GM18498 (cell line): Measurements from ENCODE around the gene PSMA6.
"Not testable (repeated sequence)": the region's sequence is repeated elsewhere in the genome, so short reads cannot be mapped to it uniquely, and the experiment has no call there.

Source experiments
- ATAC-seq: cut with Tn5 transposase; IDR thresholded peaks from one replicate; pipeline ENCODE4 v1.9.1; 2021; ENCODE audit warnings: mild to moderate bottlenecking, moderate library complexity; ENCODE audit not compliant: unreplicated experiment

Gene PSMA6

DNA sequence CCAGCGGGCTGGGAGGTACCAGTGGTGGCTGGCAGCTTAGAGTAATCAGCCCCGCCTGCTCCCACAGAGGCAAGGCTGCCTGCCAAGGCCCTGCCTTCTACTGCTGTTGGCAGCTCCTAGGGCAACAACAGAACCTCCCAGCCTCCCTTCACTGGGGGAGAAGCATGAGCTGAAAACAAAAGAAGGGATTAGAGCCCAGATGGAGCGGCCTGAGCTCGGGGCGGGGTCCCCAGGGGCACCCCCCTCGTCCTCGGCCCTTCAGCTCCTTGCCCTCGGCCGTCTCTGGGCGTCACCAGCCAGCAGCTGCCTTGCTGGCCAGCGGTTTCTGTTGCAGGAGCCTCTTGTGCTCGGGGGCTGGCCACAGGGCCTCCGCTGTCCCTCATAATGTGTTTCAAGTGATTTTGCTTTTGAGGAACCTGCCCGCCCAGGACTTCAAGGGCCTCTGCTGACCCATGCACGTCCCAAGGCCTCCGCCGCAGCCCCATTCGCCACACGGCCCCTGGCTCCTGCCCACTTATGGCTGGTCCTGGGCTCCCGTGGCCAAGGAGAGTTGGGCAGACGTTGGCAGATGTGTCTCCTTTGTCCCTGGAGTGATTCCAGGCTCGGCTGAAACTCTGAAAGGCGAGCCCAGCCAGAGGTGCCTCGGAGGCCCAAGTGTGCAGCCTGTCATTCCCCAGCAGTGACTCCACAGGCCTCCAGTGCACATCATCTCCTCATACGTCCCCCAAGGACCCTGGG lies 49.7 kb downstream of the PSMA6 start:
- ATAC-seq, result no peak

DNA sequence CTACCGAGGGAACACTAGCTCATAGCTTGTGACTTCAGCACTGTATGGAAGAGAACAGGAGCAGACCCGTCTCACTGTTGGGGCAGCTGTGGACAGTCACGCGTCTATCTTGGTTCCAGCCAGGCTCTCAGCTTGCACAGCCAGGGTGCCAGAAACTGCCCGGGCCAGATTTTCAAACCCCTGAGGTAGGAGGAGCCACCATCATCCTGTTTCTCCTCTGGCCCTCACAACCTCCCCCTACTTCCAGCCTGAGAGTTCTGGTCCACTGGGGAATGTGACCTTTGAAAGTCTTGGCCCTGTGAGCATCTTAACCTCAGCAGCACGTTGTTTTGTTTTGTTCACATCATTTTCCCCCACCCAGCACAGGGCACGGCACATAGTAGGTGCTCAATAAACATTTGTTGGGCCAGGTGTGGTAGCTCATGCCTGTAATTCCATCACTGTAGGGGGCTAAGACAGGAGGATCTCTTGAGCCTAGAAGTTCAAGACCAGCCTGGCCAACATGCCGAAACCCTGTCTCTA lies 50.4 kb downstream of the PSMA6 start:
- ATAC-seq, result no peak

DNA sequence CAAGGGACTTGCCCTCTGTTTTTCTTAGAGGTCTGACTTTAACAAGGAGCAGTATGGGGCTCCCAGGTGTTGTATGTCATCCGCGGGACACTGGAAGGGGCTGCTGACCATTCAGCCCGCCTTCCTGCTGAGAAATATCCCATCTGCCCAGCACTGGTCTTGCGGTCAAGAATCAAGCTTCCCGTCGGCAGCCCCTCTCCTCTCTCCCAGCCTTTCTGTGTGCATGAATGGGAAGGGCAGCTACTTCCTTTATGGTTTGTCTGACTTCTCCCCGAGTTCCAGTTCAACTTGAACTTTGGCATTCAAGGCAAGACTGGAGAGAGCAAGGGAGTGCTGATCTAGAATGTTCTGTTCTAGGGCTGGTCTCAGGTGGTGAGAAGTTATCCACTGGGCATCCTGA lies 51.5 kb downstream of the PSMA6 start:
- no peak for ATAC-seq

DNA sequence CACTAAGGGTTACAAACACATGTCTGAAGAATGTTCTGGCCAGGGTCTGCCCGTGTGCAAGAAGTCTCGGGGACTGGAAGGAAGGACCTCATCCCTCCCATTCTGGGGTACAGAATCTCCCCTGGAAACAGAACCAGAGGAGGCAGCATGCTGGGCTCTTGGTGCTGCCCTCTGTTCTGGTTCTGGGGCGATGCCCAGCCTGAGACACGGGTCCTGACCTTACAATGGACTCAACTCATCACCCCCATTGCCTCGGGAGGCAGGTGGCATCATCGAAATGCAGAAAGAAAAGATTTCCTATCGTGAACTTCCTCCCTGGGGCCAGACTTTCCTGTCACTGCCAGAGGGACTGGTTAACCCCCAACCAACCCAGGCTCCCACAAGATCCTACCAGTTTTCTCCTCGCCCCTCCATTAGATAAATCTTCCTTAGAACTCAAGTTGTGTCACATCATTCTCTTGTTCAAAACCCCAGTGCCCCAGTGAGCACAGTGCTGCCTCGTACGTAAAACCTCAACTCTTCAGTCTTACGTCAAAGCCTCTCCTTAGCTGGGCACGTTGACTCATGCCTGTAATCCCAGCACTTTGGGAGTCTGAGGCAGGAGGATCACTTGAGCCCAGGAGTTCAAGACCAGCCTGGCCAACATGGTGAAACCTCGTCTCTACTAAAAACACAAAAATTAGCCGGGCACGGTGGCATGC lies 52.1 kb downstream of the PSMA6 start:
- no peak for ATAC-seq

DNA sequence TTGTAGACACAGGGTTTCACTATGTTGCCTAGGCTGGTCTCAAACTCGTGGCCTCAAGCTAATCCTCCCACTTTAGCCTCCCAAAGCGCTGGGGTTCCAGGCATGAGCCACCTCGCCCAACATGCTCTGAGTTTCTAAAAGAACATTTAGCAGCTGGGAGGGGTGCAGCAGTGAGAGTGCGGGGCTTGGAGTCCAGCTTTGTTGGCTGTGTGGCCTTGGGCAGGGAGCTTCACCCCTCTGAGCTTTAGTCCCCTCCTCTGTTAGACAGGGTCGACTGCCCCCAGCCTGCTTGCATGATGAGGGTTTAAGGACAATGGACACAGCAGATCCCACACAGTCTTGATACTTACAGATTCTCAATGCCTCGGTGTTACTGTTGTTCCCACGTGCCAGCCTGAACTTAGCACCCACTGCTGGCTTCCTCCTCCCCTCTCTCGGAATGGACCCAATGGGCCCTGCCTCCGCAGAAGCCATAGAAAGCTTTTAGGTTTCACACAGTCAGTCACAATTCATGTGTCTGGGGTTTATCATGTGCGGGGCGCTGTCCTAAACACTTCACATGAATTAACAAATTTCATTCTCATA lies 54.6 kb downstream of the PSMA6 start:
- no peak for ATAC-seq

DNA sequence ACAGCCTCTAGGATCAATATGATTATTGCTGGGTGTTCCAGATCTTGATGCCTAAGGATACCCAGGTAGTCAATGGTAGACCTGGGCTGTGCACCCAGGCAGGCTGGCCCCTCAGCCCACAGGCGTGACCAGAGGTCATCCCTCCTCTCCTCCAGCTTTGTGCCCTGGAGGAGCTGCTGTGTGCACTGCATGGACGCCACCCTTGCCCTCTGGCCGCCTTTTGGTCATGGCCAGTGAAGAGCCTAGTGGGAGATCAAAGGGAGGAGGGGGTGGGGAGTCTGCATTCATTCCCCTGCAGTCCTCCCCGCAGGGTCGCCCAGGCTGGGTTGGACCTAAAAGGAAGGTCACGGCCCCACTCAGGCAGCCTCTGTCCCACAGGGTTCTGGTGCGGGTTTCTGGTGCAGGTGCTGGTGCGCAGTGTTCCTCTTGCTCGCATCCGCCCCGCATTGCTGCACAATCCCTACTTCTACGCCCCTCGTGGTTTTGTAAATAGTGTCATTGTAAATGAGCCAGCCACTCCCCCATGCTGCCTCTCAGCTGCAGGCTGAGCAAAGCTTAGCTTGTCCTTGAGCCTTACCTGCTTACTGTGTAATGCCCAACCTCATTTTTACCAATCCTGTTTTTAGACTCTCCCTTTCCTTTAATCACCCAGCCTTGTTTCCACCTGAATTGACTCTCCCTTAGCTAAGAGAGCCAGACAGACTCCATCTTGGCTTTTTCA lies 55.3 kb downstream of the PSMA6 start:
- no peak for ATAC-seq

DNA sequence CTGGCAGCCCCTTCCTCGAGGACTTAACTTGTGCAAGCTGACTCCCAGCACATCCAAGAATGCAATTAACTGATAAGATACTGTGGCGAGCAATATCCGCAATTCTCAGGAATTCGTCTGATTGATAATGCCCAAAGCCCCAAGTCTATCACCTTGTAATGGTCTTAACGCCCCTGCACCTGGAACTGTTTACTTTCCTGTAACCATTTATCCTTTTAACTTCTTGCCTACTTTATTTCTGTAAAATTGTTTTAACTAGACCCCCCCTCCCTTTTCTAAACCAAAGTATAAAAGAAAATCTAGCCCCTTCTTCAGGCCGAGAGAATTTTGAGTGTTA lies 55.8 kb downstream of the PSMA6 start:
- ATAC-seq, result not testable (repeated sequence)

DNA sequence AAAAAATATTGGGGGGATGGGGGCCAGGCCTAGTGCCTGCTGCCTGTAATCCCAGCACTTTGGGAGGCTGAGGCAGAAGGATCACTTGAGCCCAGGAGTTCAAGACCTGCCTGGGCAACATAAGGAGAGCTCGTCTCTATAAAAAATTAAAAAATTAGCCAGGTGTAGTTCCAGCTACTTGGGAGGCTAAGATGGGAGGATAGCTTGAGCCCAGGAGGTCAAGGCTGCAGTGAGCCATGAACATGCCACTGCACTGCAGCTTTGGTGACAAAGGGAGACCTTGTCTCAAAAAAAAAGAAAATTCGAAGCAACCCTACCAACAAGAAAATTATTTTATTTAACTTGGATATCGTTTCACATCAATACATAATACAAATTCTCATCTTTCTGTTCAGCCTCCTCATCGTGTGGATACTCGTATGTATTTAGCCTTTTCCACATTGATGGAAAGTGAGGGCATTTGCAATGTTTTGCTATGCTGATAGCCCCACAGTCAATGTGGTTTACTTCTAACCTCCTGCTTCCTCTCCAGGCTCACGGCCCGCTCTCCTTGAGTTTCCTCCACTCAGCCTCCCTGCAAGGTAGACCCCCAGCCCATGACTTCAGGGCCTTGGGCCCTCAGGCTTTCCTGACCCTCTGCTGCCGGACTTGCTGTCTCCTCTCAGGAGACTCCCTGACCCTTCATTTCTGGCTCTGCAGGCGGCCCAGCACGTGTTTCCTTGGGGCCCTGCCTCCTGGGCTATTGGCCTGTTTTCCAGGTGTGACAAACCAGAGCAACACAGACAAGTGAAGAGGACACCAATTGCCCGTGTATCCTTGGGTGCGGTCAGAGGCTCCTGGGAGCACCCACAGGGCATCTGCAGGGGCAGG lies 57.5 kb downstream of the PSMA6 start:
- no peak for ATAC-seq

DNA sequence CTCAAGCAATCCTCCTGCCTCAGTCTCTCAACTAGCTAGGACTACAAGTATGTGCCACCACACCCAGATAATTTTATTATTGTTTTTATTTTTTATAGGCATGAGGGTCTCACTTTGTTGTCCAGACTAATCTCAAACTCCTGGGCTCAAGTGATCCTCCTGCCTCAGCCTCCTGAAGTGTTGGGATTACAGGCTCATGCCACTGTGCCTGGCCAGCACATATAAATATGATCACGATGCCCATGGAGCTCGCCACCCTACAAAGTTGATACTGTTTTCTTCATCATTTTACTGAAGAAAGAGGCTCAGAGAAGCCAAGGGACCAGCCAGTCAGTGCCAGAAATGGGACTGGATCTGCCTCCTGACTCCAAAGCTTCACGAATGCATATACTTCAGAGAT lies 59.3 kb downstream of the PSMA6 start:
- no peak for ATAC-seq

DNA sequence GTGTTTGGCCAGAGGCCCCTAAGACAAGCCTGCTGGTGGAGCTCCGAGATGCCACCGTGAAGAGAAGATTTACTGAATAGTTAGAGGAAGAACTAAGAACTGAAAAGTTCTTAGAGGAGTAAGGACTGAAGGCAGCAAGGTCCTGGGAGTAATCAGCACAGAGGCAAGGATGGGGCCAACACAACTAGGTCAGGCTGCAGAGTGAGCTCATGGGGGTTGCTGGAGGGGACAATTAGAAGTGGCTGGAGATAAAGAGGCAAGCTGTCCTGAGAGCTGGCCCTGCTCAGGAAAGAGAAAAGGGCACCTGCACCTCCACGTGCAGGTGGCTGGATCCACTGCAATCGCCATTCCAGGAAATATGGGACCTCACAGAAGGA lies 59.7 kb downstream of the PSMA6 start:
- no peak for ATAC-seq

DNA sequence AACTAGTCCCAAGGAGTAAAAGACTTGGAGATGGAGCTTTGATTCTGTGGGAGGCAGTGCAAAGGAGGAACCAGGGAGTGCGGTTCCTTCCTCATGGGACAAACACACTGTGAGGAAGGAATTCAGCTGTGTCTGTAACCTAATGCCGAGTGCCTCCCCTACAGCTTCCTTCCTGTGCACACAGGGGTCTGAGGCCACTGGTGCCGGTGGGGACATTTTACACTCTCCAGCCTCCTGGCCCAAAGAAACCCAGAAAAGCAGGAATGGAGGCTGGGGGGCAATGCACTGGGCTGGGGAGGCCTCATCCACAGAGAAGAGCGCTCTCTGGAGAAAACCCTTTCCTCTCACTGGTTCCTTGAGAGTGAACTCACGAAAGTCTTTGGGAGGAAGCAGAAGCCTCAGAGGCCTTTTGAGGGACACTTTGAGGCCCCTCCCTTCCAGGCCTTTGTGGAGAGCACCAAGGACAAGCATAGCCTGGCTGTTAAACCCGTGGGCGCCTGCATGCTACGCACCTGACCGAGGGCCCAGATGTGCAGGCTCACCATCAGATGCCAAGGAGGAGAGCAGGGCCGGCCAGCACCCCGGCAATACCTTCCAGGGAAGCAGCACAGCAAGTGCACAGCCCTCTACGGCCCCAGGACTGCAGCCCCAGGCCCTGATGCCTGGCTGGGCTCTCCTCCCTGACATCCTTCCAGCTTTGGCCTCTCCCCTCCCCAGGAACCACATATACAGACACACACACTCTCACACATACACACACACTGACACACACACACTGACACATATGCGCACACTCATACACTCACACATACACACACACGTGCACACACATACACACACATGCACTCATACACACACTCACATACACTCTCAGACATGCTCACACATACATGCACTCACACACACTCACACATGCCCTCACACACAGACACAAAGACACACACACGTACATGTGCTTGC lies 60.4 kb downstream of the PSMA6 start:
- no peak for ATAC-seq

DNA sequence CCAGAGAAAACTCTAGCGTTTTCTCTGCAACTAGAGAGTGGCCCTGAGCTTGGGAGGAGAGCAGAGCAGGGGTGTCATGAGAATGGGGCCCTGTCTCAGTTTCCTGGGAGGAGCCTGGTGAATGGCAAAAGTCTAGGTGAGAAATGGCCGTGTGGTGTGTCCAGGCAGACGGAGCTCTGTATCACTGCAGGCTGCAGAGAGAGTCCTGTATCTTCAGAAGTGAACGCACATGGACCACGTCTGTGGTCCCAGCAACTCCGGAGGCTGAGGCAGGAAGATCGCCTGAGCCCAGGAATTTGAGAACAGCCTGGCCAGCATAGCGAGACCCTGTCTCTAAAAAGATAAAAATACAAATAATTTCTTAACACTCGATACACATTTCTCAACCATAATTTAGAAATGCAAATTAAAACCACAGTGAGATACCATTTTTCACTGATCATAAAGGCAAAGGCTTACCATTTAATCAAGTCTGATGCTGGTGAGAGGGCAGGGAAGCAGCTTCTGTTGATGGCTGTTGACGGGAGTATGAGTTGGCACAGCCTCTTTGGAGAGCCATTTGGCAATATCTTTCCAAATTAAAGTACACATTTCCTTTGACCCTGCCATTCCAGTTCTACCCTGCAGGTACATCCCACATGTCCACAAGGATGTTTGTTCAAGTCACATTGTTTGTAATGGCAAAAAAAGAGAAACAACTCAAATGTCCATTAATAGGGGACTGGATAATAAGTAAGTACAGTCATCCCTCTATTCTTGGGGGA lies 61.4 kb downstream of the PSMA6 start:
- ATAC-seq, result no peak

DNA sequence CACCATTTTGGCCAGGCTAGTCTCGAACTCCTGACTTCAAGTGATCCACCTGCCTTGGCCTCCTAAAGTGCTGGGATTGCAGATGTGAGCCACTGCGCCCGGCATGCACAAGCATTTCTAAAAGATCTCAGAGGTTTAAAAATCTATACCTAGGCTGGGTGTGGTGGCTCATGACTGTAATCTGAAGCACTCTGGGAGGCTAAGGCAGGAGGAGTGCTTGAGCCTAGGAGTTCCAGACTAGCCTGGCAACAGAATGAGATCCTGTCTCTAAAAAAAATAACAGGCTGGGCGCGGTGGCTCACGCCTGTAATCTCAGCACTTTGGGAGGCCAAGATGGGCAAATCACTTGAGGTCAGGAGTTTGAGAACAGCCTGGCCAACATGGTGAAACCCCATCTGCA lies 63.1 kb downstream of the PSMA6 start:
- ATAC-seq, result not testable (repeated sequence)

DNA sequence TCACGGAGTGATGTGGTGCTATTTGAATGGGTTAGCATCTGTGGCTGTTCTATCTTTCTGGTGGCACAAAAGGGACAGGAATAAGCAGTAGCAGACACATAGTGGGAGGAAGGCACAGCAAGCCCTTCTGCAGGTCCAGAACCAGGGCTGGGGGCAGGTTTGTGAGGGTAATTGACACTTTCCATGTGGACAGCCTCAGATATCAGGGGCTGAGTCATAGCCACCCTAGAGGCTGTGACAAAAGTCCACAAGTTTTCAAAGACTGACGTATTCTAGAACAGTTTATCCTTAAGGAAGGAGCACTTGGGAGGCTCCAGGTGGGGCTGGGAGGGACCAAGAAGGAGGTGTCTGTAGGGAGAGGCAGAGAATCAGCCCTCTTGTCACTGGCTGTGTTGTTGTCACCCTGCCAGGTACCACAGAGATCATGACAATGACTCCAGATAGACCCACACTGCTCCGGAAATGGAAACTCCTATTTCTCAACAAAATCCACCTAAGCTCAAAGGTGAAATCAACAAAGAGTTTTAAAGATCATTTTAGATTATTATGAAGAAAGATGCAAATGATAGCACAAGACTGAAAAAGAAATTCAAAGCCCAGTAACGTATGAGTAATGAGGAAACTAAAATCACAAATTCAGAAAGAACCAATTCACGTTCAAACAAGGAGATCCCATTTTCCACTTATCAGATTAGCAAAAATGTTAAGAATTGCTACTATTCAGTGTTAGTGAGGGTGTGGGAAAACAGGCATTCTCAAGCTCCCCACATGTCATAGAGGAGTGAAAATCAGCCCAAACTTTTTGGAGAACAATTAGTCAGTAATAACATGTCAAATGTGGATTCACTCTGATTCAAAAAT lies 64.0 kb downstream of the PSMA6 start:
- ATAC-seq, result peak; percentile 60

DNA sequence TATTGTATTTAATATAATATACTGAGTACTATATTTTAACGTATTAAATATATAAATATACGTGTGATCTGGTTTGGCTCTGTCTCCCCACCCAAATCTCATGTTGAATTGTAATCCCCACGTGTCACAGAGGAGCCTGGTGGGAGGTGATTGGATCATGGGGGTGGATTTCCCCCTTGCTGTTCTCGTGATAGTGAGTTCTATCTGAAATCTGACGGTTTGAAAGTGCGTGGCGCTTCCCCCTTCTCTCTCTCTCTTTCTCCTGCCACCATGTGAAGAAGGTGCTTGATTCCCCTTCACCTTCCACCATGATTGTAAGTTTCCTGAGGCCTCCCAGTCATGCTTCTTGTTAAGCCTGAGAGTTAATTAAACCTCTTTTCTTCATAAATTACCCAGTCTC lies 67.5 kb downstream of the PSMA6 start:
- ATAC-seq, result not testable (repeated sequence)

DNA sequence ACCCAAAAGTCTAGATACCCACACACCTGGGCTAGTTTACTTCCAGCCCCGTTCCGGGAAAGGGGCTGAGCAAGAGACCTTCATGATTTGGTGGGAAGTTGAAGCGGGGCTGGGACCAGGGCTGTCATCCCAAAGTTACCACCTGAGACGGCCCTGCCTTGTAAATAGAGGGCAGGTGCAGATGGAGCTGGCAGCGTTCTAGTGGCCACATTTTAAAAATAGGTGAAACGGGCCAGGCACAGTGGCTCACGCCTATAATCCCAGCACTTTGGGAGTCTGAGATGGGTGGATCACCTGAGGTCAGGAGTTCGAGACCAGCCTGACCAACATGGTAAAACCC lies 68.9 kb downstream of the PSMA6 start:
- no peak for ATAC-seq

DNA sequence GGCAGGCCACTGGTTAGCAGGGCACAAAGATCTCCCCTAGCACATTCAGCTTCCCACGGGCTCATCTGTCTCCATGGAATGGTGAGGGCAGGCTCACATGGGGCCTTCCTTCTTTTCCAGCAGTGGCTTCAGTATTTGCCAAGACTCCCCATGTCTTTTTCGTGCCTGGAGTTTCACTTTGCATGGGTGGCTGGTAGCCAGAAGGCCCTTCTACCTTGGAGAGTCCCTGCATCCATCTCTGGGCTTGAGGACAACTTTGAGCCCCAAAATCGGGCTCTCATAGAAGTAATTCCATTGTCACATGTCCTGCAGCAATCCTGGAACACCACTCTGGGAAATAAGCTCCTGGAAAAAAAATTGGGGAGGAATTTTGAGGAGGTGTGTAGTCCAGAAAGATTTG lies 70.3 kb downstream of the PSMA6 start:
- ATAC-seq, result no peak

DNA sequence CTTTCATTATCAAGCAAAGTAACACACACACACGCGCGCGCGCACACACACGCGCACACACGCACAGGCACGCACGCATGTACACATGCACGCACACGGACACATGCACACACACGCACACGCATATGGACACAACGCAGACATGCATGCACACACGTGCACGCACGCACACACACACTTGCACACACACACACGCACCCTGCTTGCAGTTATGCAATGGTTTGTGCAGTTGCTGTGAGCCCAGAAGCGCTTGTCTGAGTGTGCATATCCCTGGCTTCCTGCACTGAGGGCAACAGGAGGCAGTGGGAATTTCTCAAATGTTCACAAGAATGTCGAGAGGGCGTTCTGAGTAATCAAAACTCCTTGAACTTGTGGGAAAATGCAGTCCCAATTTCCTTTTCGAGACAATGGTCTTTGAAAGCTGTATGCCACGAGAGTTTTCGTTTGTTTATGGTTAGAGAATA lies 70.8 kb downstream of the PSMA6 start:
- no peak for ATAC-seq
